ENCODE data around the gene COA5. TPM values are rescaled to one million over a fixed set of nuclear protein-coding genes. Genes with fewer than 3 reads are reported as not detected.

The COA5 gene
- polyA plus RNA-seq, 2 donors, result 16.7 to 43.0 TPM

DNA sequence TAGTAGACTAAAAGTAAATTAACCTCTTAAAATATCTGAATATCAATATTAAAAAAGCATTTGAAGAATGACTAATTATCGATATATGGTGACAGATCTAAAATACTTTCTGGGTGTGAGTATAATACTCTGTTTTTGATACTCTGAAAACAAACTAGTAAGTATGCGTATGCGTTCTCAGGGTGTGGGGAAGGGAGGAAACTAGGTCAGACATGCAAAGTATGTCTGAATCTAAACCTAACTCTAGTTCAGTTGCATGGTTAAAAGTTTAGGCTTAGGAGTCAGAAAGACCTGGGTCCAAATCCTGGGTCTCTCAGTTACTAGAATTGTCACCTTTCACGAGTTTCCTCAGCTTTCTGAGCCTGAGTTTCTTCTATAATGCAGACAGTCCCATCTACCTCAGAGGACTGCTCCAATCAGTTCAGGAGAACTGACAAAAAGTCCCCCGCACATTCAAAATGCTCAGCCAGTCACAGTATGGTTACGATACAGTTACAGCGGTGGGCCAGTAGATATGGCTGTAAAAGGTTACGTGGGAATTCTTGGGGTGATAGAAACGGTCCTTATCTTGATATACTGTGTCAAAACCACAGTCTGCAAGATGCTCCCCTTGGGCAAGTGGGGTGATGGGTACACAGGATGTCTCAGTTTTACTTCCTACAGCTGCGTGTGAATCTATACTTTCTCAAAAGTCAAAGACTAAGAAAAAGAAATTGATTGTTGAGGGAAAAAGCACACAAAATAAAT is 29.3 kb upstream of the COA5 start:
- H3K36me3 ChIP-seq (ENCODE audit: control insufficient read depth in 2 of 2, insufficient read depth in 2 of 2, low read length in 1 of 2), result peaks cover 1 to 6% of the 10 kb centered on the region in 2 donors
- no peak overlapping the region for H3K27ac ChIP-seq (ENCODE audit: low read depth in 2 of 2, low read length in 1 of 2)
- H3K4me3 ChIP-seq (ENCODE audit: low read depth in 1 of 2, low read length in 2 of 2), result no peak overlapping the region
- no peaks in the 10 kb centered on the region for H3K4me1 ChIP-seq (ENCODE audit: control insufficient read depth in 2 of 2, insufficient read depth in 2 of 2, low read length in 1 of 2)
- H3K27me3 ChIP-seq (ENCODE audit: control insufficient read depth in 1 of 2, insufficient read depth in 2 of 2, low read length in 2 of 2), result no peaks in the 10 kb centered on the region
- 76 to 79% methylated on average over 10 of the region's 10 CpGs for WGBS, 2 donors
- H3K9me3 ChIP-seq (ENCODE audit: control insufficient read depth in 2 of 2, insufficient read depth in 1 of 2, low read depth in 1 of 2, low read length in 1 of 2), result no peaks in the 10 kb centered on the region

DNA sequence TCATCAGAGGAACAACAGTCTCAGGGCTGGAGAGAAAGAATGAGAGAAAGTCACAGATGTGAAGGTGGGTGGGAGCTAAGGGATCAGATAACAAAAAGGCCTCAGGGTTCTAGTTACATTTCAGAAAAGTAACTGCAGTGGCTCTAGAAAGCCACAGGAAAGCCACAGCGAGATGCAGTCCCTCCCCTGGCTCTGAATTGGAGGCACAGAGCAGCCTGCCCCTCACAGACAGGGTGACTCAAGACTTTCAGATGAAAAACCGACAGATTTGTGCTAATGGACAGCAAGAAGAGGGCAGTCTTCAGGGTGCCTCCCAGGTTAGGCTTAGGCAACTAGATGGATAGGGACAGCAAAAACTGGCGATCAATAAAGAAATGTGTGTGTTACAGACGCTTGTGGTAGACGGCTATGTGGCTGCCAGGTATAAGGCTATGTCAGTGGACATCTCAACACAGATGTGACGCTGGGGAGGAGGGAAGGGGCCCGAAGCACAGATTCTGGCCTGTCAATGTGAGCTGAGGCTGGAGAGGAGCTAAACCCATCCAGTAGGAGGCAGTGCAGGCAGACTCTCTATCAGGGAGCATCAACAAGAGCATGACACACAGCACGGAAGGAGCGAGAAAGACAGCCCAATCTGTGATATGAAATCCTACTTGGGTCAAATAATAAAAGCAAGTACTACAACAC is 26.2 kb upstream of the COA5 start:
- no peaks in the 10 kb centered on the region for H3K9me3 ChIP-seq (ENCODE audit: control insufficient read depth in 2 of 2, insufficient read depth in 1 of 2, low read depth in 1 of 2, low read length in 1 of 2)
- no peaks in the 10 kb centered on the region for H3K27me3 ChIP-seq (ENCODE audit: control insufficient read depth in 1 of 2, insufficient read depth in 2 of 2, low read length in 2 of 2)
- peaks cover 3 to 10% of the 10 kb centered on the region in 2 donors for H3K36me3 ChIP-seq (ENCODE audit: control insufficient read depth in 2 of 2, insufficient read depth in 2 of 2, low read length in 1 of 2)
- H3K4me1 ChIP-seq (ENCODE audit: control insufficient read depth in 2 of 2, insufficient read depth in 2 of 2, low read length in 1 of 2), result no peaks in the 10 kb centered on the region
- 77% methylated on average over 9 of the region's 9 CpGs for WGBS, 2 donors
- H3K4me3 ChIP-seq (ENCODE audit: low read depth in 1 of 2, low read length in 2 of 2), result no peak overlapping the region
- H3K27ac ChIP-seq (ENCODE audit: low read depth in 2 of 2, low read length in 1 of 2), result no peak overlapping the region

DNA sequence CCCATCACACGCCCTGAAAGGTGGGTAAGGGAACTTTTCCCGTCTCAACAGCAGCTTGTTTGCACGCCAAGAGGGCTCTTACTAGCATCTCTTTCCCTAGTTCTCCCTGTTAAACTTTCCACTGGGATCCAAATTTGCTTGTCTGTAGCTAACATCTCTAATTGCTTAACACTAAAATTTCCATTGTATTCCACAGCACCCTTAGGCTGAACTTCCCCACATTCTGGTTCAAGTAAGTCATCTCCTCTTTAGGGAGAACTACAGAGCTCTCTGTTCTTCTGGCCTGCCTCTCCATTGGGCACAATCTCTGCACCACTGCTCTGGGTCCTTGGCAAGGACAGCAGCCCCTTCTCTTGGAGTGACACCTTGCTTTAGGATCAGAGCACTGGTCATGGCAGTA is 24.0 kb upstream of the COA5 start:
- Histone ChIP-seq H3K9me3 (ENCODE audit: control insufficient read depth in 2 of 2, insufficient read depth in 1 of 2, low read depth in 1 of 2, low read length in 1 of 2) (no peaks in the 10 kb centered on the region), H3K4me3 (ENCODE audit: low read depth in 1 of 2, low read length in 2 of 2) (no peak overlapping the region), H3K27ac (ENCODE audit: low read depth in 2 of 2, low read length in 1 of 2) (no peak overlapping the region), H3K27me3 (ENCODE audit: control insufficient read depth in 1 of 2, insufficient read depth in 2 of 2, low read length in 2 of 2) (no peaks in the 10 kb centered on the region), H3K4me1 (ENCODE audit: control insufficient read depth in 2 of 2, insufficient read depth in 2 of 2, low read length in 1 of 2) (no peaks in the 10 kb centered on the region), H3K36me3 (ENCODE audit: control insufficient read depth in 2 of 2, insufficient read depth in 2 of 2, low read length in 1 of 2) (peaks cover 3 to 10% of the 10 kb centered on the region in 2 donors)
- WGBS, 2 donors, result 81 to 88% methylated on average over 3 of the region's 3 CpGs

DNA sequence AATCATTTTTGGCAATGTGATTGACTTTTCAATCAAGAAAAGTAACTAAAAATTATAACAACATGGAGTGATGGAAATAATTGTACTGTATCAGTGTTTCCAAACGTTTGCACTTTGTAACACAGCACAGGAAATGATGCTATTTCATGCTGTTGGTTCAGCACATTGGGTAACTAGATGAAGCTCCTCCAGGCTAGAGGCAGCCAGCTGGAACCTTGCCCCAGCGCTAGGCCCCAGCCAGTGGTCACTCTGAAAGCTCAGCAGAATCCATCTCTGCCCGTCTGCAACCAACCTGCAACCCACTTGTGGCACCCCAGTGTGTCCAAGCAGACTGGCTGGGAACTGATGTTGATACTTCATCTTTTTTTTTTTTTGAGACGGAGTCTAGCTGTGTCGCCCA is 15.3 kb upstream of the COA5 start:
- Histone ChIP-seq H3K4me3 (ENCODE audit: low read depth in 1 of 2, low read length in 2 of 2) (no peak overlapping the region), H3K9me3 (ENCODE audit: control insufficient read depth in 2 of 2, insufficient read depth in 1 of 2, low read depth in 1 of 2, low read length in 1 of 2) (no peaks in the 10 kb centered on the region), H3K27ac (ENCODE audit: low read depth in 2 of 2, low read length in 1 of 2) (no peak overlapping the region), H3K36me3 (ENCODE audit: control insufficient read depth in 2 of 2, insufficient read depth in 2 of 2, low read length in 1 of 2) (peaks cover 0 to 3% of the 10 kb centered on the region in 2 donors), H3K27me3 (ENCODE audit: control insufficient read depth in 1 of 2, insufficient read depth in 2 of 2, low read length in 2 of 2) (no peaks in the 10 kb centered on the region), H3K4me1 (ENCODE audit: control insufficient read depth in 2 of 2, insufficient read depth in 2 of 2, low read length in 1 of 2) (no peaks in the 10 kb centered on the region)
- WGBS, 2 donors, result 73 to 80% methylated on average over 5 of the region's 5 CpGs

DNA sequence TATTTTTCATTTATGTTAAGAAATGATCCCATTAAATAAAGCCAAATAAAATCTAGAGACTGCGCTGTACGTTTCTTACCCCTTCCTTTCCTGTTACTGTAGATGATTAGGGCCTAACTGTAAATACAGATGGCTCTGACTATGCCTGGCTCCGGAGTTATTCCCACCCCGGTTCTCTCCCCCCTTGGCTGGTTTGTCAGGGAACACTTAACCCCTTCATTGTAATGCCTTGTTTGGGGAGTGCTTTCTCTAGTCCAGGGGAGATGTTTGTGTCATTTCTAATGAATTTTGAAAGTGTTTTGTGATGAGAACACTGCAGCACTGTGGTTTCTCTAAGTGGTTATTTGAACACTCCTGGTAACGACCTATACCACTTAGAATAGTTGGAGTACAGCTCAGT is 8.8 kb upstream of the COA5 start:
- Histone ChIP-seq H3K27ac (ENCODE audit: low read depth in 2 of 2, low read length in 1 of 2) (no peak overlapping the region), H3K4me1 (ENCODE audit: control insufficient read depth in 2 of 2, insufficient read depth in 2 of 2, low read length in 1 of 2) (no peaks in the 10 kb centered on the region), H3K4me3 (ENCODE audit: low read depth in 1 of 2, low read length in 2 of 2) (no peak overlapping the region), H3K36me3 (ENCODE audit: control insufficient read depth in 2 of 2, insufficient read depth in 2 of 2, low read length in 1 of 2) (peaks cover 11 to 17% of the 10 kb centered on the region in 2 donors), H3K27me3 (ENCODE audit: control insufficient read depth in 1 of 2, insufficient read depth in 2 of 2, low read length in 2 of 2) (no peaks in the 10 kb centered on the region), H3K9me3 (ENCODE audit: control insufficient read depth in 2 of 2, insufficient read depth in 1 of 2, low read depth in 1 of 2, low read length in 1 of 2) (no peaks in the 10 kb centered on the region)
- WGBS, 2 donors, result 54 to 55% methylated on average over 5 of the region's 5 CpGs

DNA sequence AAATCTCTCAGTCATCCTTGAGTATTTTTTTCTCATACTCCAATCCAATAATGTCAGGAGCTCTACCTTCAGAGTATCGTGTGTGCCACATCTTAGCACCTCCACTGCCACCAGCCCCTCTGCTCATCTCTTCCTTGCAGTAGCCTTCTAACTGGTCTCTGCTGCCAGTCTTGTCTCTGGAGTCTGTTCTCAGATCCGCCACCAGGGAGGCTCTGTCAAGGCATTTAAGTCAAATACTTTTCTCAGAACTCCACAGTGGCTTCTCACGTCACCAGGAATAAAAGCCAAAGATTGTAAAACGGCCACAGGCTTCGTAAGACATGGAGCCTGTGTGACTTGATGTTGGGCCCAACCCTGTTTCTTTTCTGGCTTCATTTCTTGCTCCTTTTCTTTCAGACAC is 7.2 kb upstream of the COA5 start:
- 87 to 90% methylated on average over 5 of the region's 5 CpGs for WGBS, 2 donors
- Histone ChIP-seq H3K36me3 (ENCODE audit: control insufficient read depth in 2 of 2, insufficient read depth in 2 of 2, low read length in 1 of 2) (peaks cover 9 to 17% of the 10 kb centered on the region in 2 donors), H3K4me3 (ENCODE audit: low read depth in 1 of 2, low read length in 2 of 2) (no peak overlapping the region), H3K27me3 (ENCODE audit: control insufficient read depth in 1 of 2, insufficient read depth in 2 of 2, low read length in 2 of 2) (no peaks in the 10 kb centered on the region), H3K27ac (ENCODE audit: low read depth in 2 of 2, low read length in 1 of 2) (no peak overlapping the region), H3K9me3 (ENCODE audit: control insufficient read depth in 2 of 2, insufficient read depth in 1 of 2, low read depth in 1 of 2, low read length in 1 of 2) (no peaks in the 10 kb centered on the region), H3K4me1 (ENCODE audit: control insufficient read depth in 2 of 2, insufficient read depth in 2 of 2, low read length in 1 of 2) (no peaks in the 10 kb centered on the region)

DNA sequence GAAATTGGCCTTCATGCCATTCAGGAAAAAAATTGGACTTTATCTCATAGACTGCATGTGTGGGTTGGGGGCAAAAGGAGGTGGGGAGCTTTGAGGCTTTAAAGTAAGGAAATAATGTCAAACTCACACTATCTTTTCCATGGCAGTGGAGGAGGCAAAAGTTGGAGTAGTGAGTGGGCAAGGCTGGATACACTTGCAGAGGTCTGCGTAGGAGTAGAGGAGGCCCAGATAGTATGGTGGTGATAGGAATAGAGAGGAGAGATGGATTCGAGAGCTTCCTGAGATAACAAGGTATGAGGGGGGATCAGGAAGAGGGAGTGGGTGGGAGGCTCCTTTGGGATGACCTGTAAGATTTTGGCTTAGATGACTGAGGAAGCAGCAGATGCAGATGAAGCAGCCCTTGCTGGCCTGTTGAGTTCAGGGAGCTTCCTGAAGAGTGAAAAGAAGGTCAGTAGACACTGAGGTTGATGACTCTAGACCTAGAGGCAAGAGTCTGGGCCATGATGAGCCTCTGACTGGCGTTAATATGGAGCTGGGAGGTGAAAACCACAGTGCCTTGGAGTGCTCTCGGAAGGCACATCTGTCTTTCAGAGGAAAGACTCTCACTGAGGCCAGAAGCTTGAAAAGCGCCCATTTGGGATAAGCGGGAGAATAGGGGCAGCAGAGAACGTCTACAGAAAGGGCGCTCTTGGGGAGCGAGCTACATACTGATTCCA is 5.9 kb upstream of the COA5 start:
- Histone ChIP-seq H3K9me3 (ENCODE audit: control insufficient read depth in 2 of 2, insufficient read depth in 1 of 2, low read depth in 1 of 2, low read length in 1 of 2) (no peaks in the 10 kb centered on the region), H3K4me3 (ENCODE audit: low read depth in 1 of 2, low read length in 2 of 2) (no peak overlapping the region), H3K27me3 (ENCODE audit: control insufficient read depth in 1 of 2, insufficient read depth in 2 of 2, low read length in 2 of 2) (no peaks in the 10 kb centered on the region), H3K36me3 (ENCODE audit: control insufficient read depth in 2 of 2, insufficient read depth in 2 of 2, low read length in 1 of 2) (peaks cover 9 to 17% of the 10 kb centered on the region in 2 donors), H3K27ac (ENCODE audit: low read depth in 2 of 2, low read length in 1 of 2) (no peak overlapping the region), H3K4me1 (ENCODE audit: control insufficient read depth in 2 of 2, insufficient read depth in 2 of 2, low read length in 1 of 2) (no peaks in the 10 kb centered on the region)
- WGBS, 2 donors, result 96% methylated on average over 9 of the region's 9 CpGs

DNA sequence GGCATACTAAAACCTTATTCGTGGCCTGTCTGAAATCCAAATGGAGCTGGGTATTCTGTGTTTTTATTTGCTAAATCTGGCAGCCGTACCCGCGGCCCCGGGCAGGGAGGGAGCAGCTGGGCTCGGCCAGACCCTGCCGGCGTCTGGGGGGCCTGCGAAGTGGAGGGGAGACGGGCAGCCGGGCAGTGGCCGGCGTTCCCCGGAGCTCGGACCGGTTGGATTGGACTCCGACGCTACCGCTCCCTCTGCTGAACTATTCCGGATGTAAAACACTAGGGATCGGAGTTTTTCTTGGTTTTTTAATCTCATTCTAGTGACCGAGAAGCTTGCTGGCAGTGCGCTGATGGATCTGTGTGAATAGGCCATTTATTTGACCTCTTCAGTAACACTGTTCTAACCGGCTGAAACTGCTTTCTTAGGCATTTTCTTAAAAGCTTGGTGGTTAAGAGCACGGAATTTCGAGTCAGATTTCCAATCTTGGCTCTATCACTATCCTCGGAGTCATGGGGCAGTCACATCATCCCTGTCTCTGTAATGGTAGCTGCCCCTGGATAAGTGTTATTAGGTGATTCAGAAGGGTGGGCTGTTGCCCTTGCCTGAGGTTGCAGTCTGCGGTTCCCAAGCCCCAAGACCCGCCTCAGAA is 771 bp upstream of the COA5 start:
- peak overlapping the region; percentile 99 to 100 for H3K4me3 ChIP-seq (ENCODE audit: low read depth in 1 of 2, low read length in 2 of 2)
- WGBS, 2 donors, result 3% methylated on average over 29 of the region's 29 CpGs
- peaks cover 4 to 6% of the 10 kb centered on the region in 2 donors for H3K36me3 ChIP-seq (ENCODE audit: control insufficient read depth in 2 of 2, insufficient read depth in 2 of 2, low read length in 1 of 2)
- H3K27ac ChIP-seq (ENCODE audit: low read depth in 2 of 2, low read length in 1 of 2), result peak overlapping the region; percentile 87 to 91
- H3K27me3 ChIP-seq (ENCODE audit: control insufficient read depth in 1 of 2, insufficient read depth in 2 of 2, low read length in 2 of 2), result no peaks in the 10 kb centered on the region
- H3K9me3 ChIP-seq (ENCODE audit: control insufficient read depth in 2 of 2, insufficient read depth in 1 of 2, low read depth in 1 of 2, low read length in 1 of 2), result no peaks in the 10 kb centered on the region
- H3K4me1 ChIP-seq (ENCODE audit: control insufficient read depth in 2 of 2, insufficient read depth in 2 of 2, low read length in 1 of 2), result peaks cover 5% of the 10 kb centered on the region in 2 donors

DNA sequence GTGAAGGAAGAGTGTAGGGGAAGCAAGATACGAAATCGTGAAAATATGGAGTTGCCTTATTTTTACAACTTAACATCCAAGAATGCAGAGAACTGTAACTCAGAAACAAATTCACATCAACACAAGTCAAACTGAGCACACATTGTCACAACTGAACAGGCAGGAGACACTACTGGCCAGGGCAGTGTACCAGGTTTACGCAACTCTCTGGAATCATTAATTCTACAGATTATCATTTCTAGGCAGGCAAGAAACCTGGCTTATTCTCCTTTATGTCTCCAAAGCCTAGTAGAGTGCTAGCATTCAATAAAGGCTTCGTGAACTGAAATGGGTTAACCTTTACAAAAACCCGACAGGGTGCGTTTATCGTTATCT is 584 bp downstream of the COA5 start:
- H3K27me3 ChIP-seq (ENCODE audit: control insufficient read depth in 1 of 2, insufficient read depth in 2 of 2, low read length in 2 of 2), result no peaks in the 10 kb centered on the region
- H3K9me3 ChIP-seq (ENCODE audit: control insufficient read depth in 2 of 2, insufficient read depth in 1 of 2, low read depth in 1 of 2, low read length in 1 of 2), result no peaks in the 10 kb centered on the region
- peak overlapping the region; percentile 99 to 100 for H3K4me3 ChIP-seq (ENCODE audit: low read depth in 1 of 2, low read length in 2 of 2)
- peaks cover 5% of the 10 kb centered on the region in 2 donors for H3K4me1 ChIP-seq (ENCODE audit: control insufficient read depth in 2 of 2, insufficient read depth in 2 of 2, low read length in 1 of 2)
- H3K27ac ChIP-seq (ENCODE audit: low read depth in 2 of 2, low read length in 1 of 2), result peak overlapping the region; percentile 87 to 91
- WGBS, 2 donors, result 9 to 10% methylated on average over 7 of the region's 7 CpGs
- peaks cover 0 to under 1% of the 10 kb centered on the region in 2 donors for H3K36me3 ChIP-seq (ENCODE audit: control insufficient read depth in 2 of 2, insufficient read depth in 2 of 2, low read length in 1 of 2)

Measured in esophagus (tissue), 2 donors.